Cerebellar cortex (tissue), 1 donor: ENCODE results near the gene CCDC144A.
"Not testable (repeated sequence)": the region's sequence is repeated elsewhere in the genome, so short reads cannot be mapped to it uniquely, and the experiment has no call there.

Experiments used
- DNase-seq: peaks from one replicate; pipeline ENCODE4 v3.0.0-alpha.2; 2015; ENCODE audit warnings: low spot score

The CCDC144A gene

GRCh38 chr17:16757520-16757919, 67.5 kb downstream of the CCDC144A start:
- not testable (repeated sequence) for DNase-seq

GRCh38 chr17:16758177-16758576, 68.1 kb downstream of the CCDC144A start:
- DNase-seq: not testable (repeated sequence)

- DNase-seq: not testable (repeated sequence)
Observed at GRCh38 chr17:16768290-16769175, 78.5 kb downstream of the CCDC144A start.

DNA sequence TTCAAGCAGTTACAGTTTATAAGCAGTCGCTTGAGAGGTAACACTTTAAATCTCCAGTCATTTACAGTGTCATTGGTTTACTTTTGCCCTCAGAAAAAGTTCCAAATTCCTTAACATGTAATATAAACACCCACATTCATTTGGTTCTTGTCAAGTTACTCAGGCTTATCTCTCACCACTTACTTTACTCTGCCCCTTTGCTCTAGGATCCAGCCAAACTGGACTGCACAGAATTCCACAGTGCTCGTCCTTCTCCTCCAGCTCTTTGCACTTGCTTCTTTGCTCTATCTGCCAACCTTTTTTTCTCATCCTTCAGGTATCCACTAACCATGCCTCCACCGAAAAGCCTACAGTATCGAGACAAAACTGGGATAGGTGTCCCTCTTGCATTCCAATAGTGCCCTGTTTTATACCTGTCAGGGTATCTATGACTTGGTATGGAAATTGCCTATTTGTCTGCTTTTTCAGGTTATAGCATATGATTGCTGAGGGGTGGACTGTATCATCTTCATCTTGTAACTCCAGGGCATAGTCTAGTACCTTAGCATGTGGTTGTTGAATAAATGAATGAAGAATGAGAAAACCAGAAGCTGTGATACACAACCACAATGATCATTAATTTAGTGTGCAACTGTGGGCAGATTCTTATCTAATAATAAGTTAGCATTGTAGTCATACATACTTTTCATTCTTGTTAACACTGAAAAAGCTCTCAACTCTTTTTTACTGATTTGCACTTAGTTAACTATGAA, 82.5 kb downstream of the CCDC144A start:
- not testable (repeated sequence) for DNase-seq

DNA sequence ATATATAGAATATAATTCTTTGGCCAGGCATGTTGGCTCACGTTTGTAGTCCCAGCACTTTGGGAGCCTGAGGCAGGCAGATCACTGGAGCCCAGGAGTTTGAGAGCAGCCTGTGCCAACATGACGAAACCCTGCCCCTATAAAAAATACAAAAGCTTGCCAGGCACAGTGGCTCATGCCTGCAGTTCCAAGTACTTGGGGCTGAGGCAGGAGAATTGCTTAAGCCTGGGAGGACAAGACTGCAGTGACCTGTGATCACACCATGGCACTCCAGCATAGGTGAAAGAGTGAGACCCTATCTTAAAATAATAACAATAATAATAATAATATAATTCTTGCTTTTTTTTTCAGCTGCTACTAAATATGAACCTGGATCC, 83.1 kb downstream of the CCDC144A start:
- not testable (repeated sequence) for DNase-seq

GRCh38 chr17:16787851-16788250, 97.8 kb downstream of the CCDC144A start:
- DNase-seq: not testable (repeated sequence)

DNA sequence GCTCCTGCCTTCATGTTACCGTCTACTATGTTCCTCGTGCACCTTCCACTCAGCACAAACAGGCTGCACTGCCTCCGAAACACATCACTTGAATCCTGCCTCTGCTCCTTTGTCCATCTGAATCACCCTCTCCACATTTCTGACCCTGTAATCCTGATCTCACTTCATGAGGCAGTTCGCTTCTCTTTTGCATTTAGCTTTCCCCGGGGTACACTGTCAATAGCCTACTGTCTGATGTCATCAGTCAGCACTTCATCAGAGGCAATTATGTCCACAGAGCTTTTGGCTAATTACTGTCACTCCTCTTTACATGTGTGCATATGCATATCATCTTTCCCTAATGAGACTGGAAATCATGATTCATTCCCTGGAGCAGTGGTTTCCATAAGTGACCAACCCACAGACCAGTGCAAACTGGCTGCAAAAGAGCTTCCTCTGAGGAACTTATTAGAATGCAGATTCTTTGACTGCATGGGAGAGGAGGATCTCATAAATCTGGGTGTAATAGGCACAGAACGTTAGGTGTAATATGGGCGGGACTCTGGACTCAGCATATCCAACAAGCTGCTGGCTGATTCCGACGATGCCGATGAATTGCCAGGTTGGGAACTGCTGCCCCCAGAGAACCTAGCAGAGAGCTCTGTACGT, 99.0 kb downstream of the CCDC144A start:
- DNase-seq: not testable (repeated sequence)

DNA sequence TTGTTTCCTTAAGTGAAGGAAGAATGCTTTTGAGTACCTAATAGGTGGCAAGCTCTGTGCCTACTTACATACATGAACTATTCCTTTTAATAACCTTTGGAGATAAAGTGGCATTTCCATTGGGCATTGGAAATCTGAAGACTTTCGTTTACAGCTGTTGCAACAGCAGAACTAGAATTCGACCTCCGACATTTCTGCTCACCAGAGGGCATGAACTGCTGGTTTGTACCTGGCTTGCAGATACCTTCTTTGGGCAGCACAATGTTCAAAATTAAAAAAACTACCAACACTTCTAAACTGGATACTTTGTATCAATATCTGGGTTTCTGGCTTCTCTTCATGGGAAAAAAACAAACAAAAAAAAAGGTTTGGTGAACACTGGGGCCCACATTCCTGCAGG, 99.6 kb downstream of the CCDC144A start:
- DNase-seq: not testable (repeated sequence)

DNA sequence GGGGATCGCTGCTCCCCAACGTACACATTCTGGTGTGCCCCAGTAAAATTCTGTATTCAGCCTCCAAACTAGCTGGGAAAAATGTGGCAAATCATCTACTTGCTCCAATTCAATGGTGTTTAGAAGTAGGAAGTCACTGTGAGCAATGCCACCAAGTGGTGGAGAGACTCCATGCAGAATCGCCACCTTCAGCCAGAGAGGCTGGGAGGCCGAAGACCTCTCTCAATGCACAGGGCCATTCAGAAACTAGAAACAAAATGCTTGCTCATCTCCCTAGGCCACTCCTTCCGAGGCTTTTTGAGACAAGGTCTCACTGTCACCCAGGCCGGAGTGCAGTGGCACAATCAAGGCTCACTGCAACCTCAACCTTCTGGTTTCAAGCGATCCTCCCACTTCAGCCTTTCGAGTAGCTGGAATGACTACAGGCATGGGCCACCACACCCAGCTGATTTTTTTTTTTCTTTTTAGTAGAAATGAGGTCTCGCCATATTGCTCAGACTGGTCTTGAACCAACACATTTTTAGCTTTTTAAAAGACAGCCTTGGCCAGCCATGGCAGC, 100.4 kb downstream of the CCDC144A start:
- DNase-seq: not testable (repeated sequence)

DNA sequence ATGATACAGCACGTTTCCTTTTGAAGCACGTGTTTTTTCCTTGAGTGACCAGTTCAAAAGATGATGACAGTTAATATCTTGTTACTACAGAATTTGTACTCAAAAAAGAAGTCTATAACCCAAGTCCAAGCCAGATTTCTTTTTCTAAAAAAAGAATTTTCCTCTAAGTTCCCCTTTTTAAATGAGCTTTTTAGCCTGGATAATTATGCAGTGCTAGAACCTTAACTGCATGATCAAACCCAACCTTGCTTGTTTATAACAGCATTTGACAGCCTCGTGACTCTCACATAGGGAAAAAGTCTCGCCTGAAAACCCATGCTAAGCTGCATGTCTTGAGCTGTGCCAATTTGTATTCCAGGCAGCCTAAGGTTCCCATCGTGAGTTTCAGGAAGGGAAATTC, 104.2 kb downstream of the CCDC144A start:
- DNase-seq: not testable (repeated sequence)

- DNase-seq: not testable (repeated sequence)
Observed at GRCh38 chr17:16795894-16796293, 105.9 kb downstream of the CCDC144A start.

GRCh38 chr17:16804851-16805250, 114.8 kb downstream of the CCDC144A start:
- not testable (repeated sequence) for DNase-seq

DNA sequence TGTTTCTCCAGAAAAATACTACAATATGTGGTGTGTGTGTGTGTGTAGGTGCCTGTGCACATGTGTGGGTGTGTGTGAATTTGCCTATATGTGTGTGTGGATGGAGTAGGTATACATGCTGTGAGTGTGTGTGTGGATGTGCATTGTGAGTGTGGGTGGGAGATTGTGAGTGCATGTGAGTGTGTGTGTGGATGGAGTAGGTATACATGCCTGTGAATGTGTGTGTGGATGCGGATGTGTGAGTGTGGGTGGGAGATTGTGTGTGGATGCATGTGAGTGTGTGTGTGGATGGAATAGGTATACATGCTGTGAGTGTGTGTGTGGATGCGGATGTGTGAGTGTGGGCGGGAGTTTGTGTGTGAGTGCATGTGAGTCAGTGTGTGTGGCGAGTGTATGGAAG, 116.6 kb downstream of the CCDC144A start:
- DNase-seq: not testable (repeated sequence)

DNA sequence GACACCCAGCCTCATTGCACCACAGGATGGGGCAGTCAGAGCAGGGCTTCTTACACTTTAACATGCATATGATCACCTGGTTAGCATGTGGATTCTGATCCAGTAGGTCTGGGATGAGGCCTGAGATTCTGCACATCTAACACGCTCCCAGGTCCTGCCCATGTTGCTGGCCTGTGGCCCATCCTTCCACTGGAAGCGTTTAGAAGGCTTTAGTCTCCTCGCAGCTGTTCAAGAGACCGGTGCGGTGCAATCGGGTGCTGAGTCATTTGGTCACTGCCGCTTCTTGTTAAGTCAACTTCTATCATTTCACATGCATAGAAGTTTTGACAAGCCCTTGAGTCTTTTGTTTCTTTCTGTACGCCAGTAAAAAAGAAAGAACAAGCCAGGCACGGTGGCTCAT, 117.6 kb downstream of the CCDC144A start:
- DNase-seq: not testable (repeated sequence)

- not testable (repeated sequence) for DNase-seq
Observed at GRCh38 chr17:16810236-16810635, 120.2 kb downstream of the CCDC144A start.

- DNase-seq: not testable (repeated sequence)
Observed at GRCh38 chr17:16812126-16812525, 122.1 kb downstream of the CCDC144A start.

DNA sequence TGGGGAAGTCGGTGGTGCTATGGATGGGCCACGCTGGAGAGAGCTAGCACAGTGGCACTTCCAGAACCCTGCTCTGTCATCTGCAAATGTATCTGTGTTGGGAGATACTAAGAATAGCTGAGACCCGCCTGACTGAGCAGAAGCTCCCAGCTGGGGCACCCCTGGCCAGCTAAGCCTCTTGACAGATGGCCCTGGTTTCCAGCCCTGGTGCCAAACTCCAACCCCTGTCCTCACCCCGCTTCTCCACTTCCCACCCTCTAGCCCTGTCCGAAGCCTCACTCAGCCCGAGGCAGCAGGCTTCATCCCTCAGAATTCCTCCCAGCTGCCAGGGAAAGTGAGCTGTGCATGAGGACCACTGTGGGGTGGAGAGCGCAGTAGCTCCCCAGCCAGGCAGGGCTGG, 124.4 kb downstream of the CCDC144A start:
- DNase-seq: no peak

DNA sequence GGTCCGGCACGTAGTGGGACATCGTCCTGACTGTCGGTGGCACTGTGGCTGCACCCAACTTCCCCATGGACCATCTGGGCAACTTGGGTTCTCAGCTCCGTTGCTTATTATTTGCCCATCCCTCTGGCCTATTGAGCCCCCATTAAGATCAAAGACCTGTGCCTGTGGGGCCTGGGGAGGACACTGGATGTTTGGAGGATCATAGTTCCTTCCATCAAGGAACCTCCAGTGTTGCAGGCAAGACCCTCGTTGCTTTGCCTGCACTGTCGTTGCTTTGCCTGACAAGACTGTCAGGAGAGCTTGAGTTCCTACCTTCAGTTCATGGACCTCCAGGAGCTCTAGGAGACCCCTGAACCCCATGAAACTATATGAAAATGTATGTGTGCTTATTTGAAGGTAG, 127.2 kb downstream of the CCDC144A start:
- no peak for DNase-seq

DNA sequence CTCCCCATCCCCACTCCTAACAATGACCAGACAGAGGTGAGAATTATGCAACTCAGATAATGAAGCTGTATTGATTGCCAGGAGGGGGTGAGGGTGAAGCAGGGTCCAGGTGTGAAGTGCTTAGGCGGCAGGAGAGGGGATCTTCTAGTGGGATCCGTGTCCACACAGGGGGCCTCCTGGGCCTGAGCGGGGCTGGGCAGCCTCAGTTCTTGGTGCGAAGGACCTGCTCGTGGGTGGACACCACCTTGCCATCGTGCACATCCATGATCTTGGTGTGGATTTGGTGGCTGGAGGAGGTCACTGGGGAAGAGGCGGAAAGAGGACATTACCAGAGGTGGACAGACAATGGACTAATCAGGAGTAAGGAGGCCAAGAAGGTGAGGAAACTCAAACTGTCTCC, 127.9 kb downstream of the CCDC144A start:
- not testable (repeated sequence) for DNase-seq

DNA sequence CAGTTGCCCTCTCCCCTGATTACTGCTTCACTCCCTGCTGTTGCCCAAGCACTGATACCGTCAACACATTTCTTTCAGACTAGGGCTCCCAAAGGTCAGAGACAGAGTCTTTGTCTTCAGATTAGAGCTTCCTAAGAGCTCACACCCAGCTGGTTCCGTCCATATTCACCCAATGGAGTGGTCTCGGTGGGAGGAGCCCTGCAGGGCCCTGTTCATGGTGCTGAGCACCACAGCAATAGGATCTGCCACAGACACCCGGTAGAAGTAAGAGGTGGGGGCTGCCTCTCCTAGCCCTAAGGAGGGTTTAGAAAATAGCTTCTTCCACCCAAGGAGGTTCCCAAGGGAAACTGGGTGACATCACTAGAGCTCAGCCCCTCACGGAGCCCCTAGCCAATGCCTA, 128.3 kb downstream of the CCDC144A start:
- no peak for DNase-seq

DNA sequence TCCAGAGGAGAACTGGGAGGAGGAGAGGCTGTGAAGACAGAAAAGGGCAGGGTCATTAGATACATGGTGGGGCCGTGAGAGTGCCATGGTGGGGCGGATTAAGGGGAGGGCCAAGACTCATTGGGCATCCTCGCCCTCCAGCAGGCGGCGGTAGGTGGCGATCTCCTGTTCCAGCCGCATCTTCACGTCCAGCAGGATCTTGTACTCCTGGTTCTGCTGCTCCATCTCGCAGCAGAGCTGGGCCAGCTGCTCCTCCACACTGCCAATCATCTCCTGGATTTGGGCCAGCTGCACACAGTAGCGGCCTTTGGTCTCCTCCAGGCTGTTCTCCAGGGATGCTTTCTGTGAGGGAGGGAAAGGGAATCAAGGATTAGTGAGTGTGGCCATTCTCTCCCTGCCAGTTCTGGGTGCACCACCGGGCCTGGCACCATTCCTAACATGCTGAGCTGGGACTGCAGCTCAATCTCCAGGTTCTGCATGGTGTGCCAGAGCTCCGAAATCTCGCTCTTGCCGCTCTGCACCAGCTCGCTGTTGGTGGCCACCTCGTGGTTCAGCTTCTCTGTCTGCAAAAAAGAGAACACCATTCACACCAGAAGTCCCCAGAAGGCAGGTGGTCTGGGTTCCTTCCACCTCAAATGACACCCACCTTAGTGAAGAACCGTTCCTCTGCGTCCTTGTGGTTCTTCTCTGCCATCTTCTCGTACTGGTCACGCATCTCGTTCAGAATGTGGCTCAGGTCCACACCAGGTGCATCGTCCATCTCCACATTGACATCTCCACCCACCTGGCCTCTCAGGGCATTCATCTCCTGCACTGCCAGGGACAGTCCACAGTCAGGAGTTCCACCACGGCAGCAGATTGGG, 129.0 kb downstream of the CCDC144A start:
- DNase-seq: peak; percentile 47
